Cardiac muscle cell (in vitro differentiated cells and primary cell): ENCODE data around the gene LRIT2. TPM values are rescaled to one million over a fixed set of nuclear protein-coding genes. Genes with fewer than 3 reads are reported as not detected.

Experiments
- DNase-seq, 2 donors: peaks; one replicate each; pipeline versions ENCODE4 v3.0.0 to v3.0.0-alpha.2; 2010 to 2017; ENCODE audit warnings: low read depth in 1 of 2, low spot score in 1 of 2
- H3K27ac ChIP-seq: fragments of 200-600 bp; sonication (generic); 2 replicates; pipeline ENCODE4 v1.5.1; 2016
- H3K27me3 ChIP-seq: fragments of 200-600 bp; sonication (generic); 2 replicates; pipeline ENCODE4 v1.6.0; 2016; ENCODE audit warnings: control low read depth
- H3K36me3 ChIP-seq: fragments of 200-600 bp; sonication (generic); 2 replicates; pipeline ENCODE4 v1.5.1; 2016; ENCODE audit warnings: control low read depth
- H3K4me1 ChIP-seq: fragments of 200-600 bp; sonication (generic); 2 replicates; pipeline ENCODE4 v1.8.1; 2017; ENCODE audit warnings: low read depth, mild to moderate bottlenecking, mixed run types
- H3K4me3 ChIP-seq: fragments of 200-600 bp; sonication (generic); 2 replicates; pipeline ENCODE4 v1.5.1; 2016; ENCODE audit warnings: mild to moderate bottlenecking
- H3K9me3 ChIP-seq: fragments of 200-600 bp; sonication (generic); 2 replicates; pipeline ENCODE4 v1.5.1; 2017; ENCODE audit warnings: low read depth, mild to moderate bottlenecking, control low read depth
- polyA plus RNA-seq: library from polyadenylated mRNA; unstranded; fragments of >200 nt; fragmentation: Nextera tagmentation; extraction: Ambion mirVana; gene quantifications from 2 replicates; pipeline ENCODE4 v1.2.1, GENCODE V29; 2016
- total RNA-seq: library from RNA; depleted of rRNA; stranded (reverse); fragments of >200 nt; gene quantifications from 2 replicates; pipeline ENCODE4 v1.2.3, GENCODE V29; 2016
- TF ChIP-seq, protein P1 (sequence below): IDR thresholded peaks from 2 replicates; pipeline ENCODE4 v1.5.1; 2012; ENCODE audit warnings: low read depth, mild to moderate bottlenecking, low read length

Gene LRIT2
- total and polyA plus RNA-seq, 2 experiments from 2014 or later, result not detected

DNA sequence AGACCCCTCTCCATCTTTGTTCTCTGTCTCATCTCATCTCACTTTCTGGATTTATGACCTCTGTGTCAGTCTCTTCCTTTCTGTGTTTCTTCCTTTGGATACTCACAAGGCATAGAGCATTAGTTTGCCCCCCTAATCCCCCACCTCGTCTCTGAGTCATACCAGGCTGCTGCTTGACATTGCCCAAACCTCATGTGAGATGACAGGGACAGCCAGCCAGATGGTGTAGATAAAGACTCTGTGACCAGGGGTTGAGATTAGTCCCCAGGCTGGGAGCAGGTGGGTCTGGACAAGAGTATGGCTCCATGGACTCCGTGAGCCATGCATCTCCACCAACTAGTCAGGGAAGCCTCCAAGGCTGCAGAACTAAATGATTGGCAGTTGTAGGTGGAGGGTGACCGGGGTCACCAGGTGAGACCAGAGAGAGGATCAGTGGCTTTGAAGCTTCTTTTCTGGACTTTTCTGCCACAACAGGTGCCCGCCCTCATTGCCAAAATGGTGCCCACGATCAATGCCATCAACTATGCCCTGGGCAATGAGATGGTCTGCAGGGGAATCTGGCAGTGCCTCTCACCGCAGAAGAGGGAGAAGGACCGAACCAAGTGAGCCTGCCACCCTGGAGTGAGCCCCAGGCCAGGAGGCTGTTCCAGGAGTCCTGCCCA is 32.8 kb upstream of the LRIT2 start:
- Histone ChIP-seq H3K27me3 (no peaks in the 10 kb centered on the region), H3K9me3 (no peaks in the 10 kb centered on the region), H3K4me3 (no peak overlapping the region), H3K4me1 (no peaks in the 10 kb centered on the region), H3K36me3 (no peaks in the 10 kb centered on the region), H3K27ac (no peak overlapping the region)
- no peak for DNase-seq
- TF ChIP-seq, protein P1, sequence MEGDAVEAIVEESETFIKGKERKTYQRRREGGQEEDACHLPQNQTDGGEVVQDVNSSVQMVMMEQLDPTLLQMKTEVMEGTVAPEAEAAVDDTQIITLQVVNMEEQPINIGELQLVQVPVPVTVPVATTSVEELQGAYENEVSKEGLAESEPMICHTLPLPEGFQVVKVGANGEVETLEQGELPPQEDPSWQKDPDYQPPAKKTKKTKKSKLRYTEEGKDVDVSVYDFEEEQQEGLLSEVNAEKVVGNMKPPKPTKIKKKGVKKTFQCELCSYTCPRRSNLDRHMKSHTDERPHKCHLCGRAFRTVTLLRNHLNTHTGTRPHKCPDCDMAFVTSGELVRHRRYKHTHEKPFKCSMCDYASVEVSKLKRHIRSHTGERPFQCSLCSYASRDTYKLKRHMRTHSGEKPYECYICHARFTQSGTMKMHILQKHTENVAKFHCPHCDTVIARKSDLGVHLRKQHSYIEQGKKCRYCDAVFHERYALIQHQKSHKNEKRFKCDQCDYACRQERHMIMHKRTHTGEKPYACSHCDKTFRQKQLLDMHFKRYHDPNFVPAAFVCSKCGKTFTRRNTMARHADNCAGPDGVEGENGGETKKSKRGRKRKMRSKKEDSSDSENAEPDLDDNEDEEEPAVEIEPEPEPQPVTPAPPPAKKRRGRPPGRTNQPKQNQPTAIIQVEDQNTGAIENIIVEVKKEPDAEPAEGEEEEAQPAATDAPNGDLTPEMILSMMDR, result no peak

- H3K9me3 ChIP-seq, result no peaks in the 10 kb centered on the region
- H3K4me3 ChIP-seq, result no peak overlapping the region
- H3K27ac ChIP-seq, result no peak overlapping the region
- no peaks in the 10 kb centered on the region for H3K27me3 ChIP-seq
- DNase-seq, result no peak
- TF ChIP-seq, protein P1, result no peak
- no peaks in the 10 kb centered on the region for H3K36me3 ChIP-seq
- no peaks in the 10 kb centered on the region for H3K4me1 ChIP-seq
Observed at GRCh38 chr10:84257343-84258020, 32.1 kb upstream of the LRIT2 start.

GRCh38 chr10:84256510-84257342 is 31.4 kb upstream of the LRIT2 start:
- Histone ChIP-seq H3K27me3 (no peaks in the 10 kb centered on the region), H3K4me3 (no peak overlapping the region), H3K27ac (no peak overlapping the region), H3K36me3 (no peaks in the 10 kb centered on the region), H3K9me3 (no peaks in the 10 kb centered on the region), H3K4me1 (no peaks in the 10 kb centered on the region)
- TF ChIP-seq, protein P1, result peak; percentile 70
- DNase-seq, result peak; percentile 52 to 68

GRCh38 chr10:84254552-84255478 is 29.5 kb upstream of the LRIT2 start:
- no peaks in the 10 kb centered on the region for H3K27me3 ChIP-seq
- H3K9me3 ChIP-seq, result no peaks in the 10 kb centered on the region
- TF ChIP-seq, protein P1, result no peak
- no peaks in the 10 kb centered on the region for H3K4me1 ChIP-seq
- no peak overlapping the region for H3K4me3 ChIP-seq
- H3K36me3 ChIP-seq, result no peaks in the 10 kb centered on the region
- DNase-seq, result no peak
- no peak overlapping the region for H3K27ac ChIP-seq

GRCh38 chr10:84248794-84249193 is 23.4 kb upstream of the LRIT2 start:
- TF ChIP-seq, protein P1, result no peak
- Histone ChIP-seq H3K27me3 (no peaks in the 10 kb centered on the region), H3K4me1 (no peaks in the 10 kb centered on the region), H3K27ac (no peak overlapping the region), H3K9me3 (no peaks in the 10 kb centered on the region), H3K4me3 (no peak overlapping the region), H3K36me3 (no peaks in the 10 kb centered on the region)
- DNase-seq, result no peak
